Upper lobe of left lung (tissue), 4 donors: Measurements from ENCODE around the gene TMEM229B.

ENCODE experiments used
- EP300 ChIP-seq, 4 donors: sonication (generic); formaldehyde crosslinking; IDR thresholded peaks; one replicate each; pipeline ENCODE4 v1.5.1; 2017; ENCODE audit warnings: antibody characterized with exemption in 4 of 4, control low read depth in 2 of 4
- POLR2AphosphoS5 ChIP-seq, 2 donors: sonication (generic); formaldehyde crosslinking; IDR thresholded peaks; one replicate each; pipeline ENCODE4 v1.5.1; 2017; ENCODE audit warnings: antibody characterized with exemption in 2 of 2
- TF ChIP-seq, protein P1 (sequence below), 6 experiments: fragments of 450-650 bp in 4 of 6; fragments of 200-600 bp in 2 of 6; sonication (generic) in 2 of 6; IDR thresholded peaks; one replicate each; pipeline ENCODE4 v1.5.1; 2016 to 2019; ENCODE audit warnings: antibody characterized with exemption in 6 of 6

DNA sequence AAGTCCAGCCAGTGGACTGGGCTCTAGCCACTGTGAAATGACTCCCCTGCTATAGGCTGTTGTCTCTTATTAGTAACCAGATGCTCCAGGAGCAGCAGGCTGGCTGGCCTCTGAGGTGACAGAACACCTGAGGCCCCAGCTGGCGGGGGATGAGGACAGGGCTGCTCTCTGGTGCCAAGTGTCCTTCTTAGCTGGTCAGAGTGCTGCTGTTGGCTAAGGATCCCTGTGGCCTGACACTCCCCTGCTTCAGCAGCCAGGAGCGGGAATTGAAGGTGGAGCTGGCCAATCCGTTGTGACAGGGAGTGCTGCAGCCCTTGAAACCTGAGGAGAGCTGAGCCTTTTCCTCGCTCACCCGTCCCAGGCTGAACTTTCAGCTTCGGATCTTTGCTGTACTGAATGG is 30.7 kb downstream of the TMEM229B start:
- no peak for TF ChIP-seq EP300 (IDR thresholded peaks at IDR 0.05)
- TF ChIP-seq POLR2AphosphoS5 (IDR thresholded peaks at IDR 0.05) = no peak
- TF ChIP-seq, protein P1, sequence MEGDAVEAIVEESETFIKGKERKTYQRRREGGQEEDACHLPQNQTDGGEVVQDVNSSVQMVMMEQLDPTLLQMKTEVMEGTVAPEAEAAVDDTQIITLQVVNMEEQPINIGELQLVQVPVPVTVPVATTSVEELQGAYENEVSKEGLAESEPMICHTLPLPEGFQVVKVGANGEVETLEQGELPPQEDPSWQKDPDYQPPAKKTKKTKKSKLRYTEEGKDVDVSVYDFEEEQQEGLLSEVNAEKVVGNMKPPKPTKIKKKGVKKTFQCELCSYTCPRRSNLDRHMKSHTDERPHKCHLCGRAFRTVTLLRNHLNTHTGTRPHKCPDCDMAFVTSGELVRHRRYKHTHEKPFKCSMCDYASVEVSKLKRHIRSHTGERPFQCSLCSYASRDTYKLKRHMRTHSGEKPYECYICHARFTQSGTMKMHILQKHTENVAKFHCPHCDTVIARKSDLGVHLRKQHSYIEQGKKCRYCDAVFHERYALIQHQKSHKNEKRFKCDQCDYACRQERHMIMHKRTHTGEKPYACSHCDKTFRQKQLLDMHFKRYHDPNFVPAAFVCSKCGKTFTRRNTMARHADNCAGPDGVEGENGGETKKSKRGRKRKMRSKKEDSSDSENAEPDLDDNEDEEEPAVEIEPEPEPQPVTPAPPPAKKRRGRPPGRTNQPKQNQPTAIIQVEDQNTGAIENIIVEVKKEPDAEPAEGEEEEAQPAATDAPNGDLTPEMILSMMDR (IDR thresholded peaks at IDR 0.05) = no peak
